GM19455 (cell line): ENCODE data around the gene IFT172.
"Not testable (repeated sequence)": the region's sequence is repeated elsewhere in the genome, so short reads cannot be mapped to it uniquely, and the experiment has no call there.

Source experiments
- ATAC-seq: cut with Tn5 transposase; IDR thresholded peaks from one replicate; pipeline ENCODE4 v1.9.1; 2021; ENCODE audit not compliant: unreplicated experiment

IFT172 gene

GRCh38 chr2:27427863-27428212 is 61.7 kb downstream of the IFT172 start:
- no peak for ATAC-seq

GRCh38 chr2:27425039-27425438 is 64.5 kb downstream of the IFT172 start:
- not testable (repeated sequence) for ATAC-seq

GRCh38 chr2:27422958-27423357 is 66.6 kb downstream of the IFT172 start:
- no peak for ATAC-seq

- no peak for ATAC-seq
Measured at GRCh38 chr2:27421660-27422250, 67.8 kb downstream of the IFT172 start.

- ATAC-seq: no peak
Measured at GRCh38 chr2:27420996-27421395, 68.5 kb downstream of the IFT172 start.

GRCh38 chr2:27416151-27416550 is 73.4 kb downstream of the IFT172 start:
- no peak for ATAC-seq

GRCh38 chr2:27412419-27413152 is 77.0 kb downstream of the IFT172 start:
- ATAC-seq: no peak

GRCh38 chr2:27409321-27410073 is 80.0 kb downstream of the IFT172 start, which contains the start of gene PPM1G:
TSS of gene PPM1G (minus strand) at chr2:27409591. CDS start at chr2:27409422, 169 bp downstream.
- peak; percentile 88 for ATAC-seq

- ATAC-seq: peak; percentile 22
Measured at GRCh38 chr2:27408601-27409320, 80.8 kb downstream of the IFT172 start.

GRCh38 chr2:27407798-27408491 is 81.6 kb downstream of the IFT172 start:
- no peak for ATAC-seq

- ATAC-seq: no peak
Measured at GRCh38 chr2:27400348-27401135, 89.0 kb downstream of the IFT172 start.

- ATAC-seq: no peak
Measured at GRCh38 chr2:27398962-27399361, 90.6 kb downstream of the IFT172 start.
